Measurements from ENCODE around the gene N4BP2. TPM values are rescaled to one million over a fixed set of nuclear protein-coding genes. Genes with fewer than 3 reads are reported as not detected.

The N4BP2 gene
- polyA plus RNA-seq, 1 of the 3 experiments (the other 2 are of a cell fraction) = 1.2 TPM

- Histone ChIP-seq H3K4me3 (ENCODE audit: low read depth in 2 of 2, low read length in 1 of 2) (no peak overlapping the region), H3F3A (replicated peaks; ENCODE audit: insufficient read depth) (no peaks in the 10 kb centered on the region), H3K9me3 (no peaks in the 10 kb centered on the region), H2AFZ (ENCODE audit: low read depth) (no peak overlapping the region), H3K36me3 (replicated peaks in 1 of 2; ENCODE audit: control insufficient read depth in 1 of 2, insufficient read depth in 2 of 2, low read length in 1 of 2) (peaks cover 0 to under 1% of the 10 kb centered on the region in 2 experiments), H3K9me2 (no peaks in the 10 kb centered on the region), H3K27me3 (ENCODE audit: insufficient read depth) (no peaks in the 10 kb centered on the region), H3K4me2 (no peak overlapping the region), H3K27ac (ENCODE audit: low read depth in 2 of 2, low read length in 1 of 2) (no peak overlapping the region), H3K9ac (no peak overlapping the region), H4K20me1 (ENCODE audit: insufficient read depth) (no peaks in the 10 kb centered on the region), H3K4me1 (ENCODE audit: control insufficient read depth in 1 of 2, insufficient read depth in 2 of 2, low read depth in 1 of 2, low read length in 1 of 2) (no peaks in the 10 kb centered on the region), H3K79me2 (ENCODE audit: insufficient read depth) (no peaks in the 10 kb centered on the region)
- TF ChIP-seq FOSL2 (IDR thresholded peaks at IDR 0.05; ENCODE audit: borderline replicate concordance, low read depth) (no peak), REST (IDR thresholded peaks at IDR 0.05; ENCODE audit: low read depth, low read length) (no peak), EP300 (IDR thresholded peaks at IDR 0.05; ENCODE audit: borderline replicate concordance in 1 of 2, low read depth in 1 of 2, low read length in 1 of 2) (no peak), RXRA (IDR thresholded peaks at IDR 0.05; ENCODE audit: borderline replicate concordance, low read depth) (no peak), MXI1 (IDR thresholded peaks at IDR 0.05; ENCODE audit: low read depth, low read length) (no peak), NFIC (IDR thresholded peaks at IDR 0.05; ENCODE audit: borderline replicate concordance) (no peak), PBX3 (IDR thresholded peaks at IDR 0.05) (no peak), SIN3A (IDR thresholded peaks at IDR 0.05; ENCODE audit: borderline replicate concordance, low read depth, low read length) (no peak), ZBTB33 (IDR thresholded peaks at IDR 0.05; ENCODE audit: borderline replicate concordance, low read depth) (no peak), MAX (IDR thresholded peaks at IDR 0.05; ENCODE audit: low read depth) (no peak), IRF3 (IDR thresholded peaks at IDR 0.05; ENCODE audit: low read depth, low read length) (no peak), USF1 (IDR thresholded peaks at IDR 0.05; ENCODE audit: borderline replicate concordance, low read depth) (no peak), RCOR1 (IDR thresholded peaks at IDR 0.05; ENCODE audit: low read length) (no peak), POLR2AphosphoS5 (IDR thresholded peaks at IDR 0.05; ENCODE audit: low read depth, low read length) (no peak)
- CTCF ChIA-PET = no interaction called here
- POLR2A ChIA-PET = no interaction called here
- DNase-seq = no peak
- 96% methylated on average over 4 of the region's 4 CpGs for WGBS (ENCODE audit: low lambda C conversion rate)
Observed at GRCh38 chr4:40173470-40173875, 116.8 kb downstream of the N4BP2 start.

Data from SK-N-SH (cell line).